Measurements from ENCODE around the gene TSLP. TPM values are rescaled to one million over a fixed set of nuclear protein-coding genes. Genes with fewer than 3 reads are reported as not detected.

TSLP gene
- polyA plus RNA-seq, 1 experiment, result 0.05 TPM

DNA sequence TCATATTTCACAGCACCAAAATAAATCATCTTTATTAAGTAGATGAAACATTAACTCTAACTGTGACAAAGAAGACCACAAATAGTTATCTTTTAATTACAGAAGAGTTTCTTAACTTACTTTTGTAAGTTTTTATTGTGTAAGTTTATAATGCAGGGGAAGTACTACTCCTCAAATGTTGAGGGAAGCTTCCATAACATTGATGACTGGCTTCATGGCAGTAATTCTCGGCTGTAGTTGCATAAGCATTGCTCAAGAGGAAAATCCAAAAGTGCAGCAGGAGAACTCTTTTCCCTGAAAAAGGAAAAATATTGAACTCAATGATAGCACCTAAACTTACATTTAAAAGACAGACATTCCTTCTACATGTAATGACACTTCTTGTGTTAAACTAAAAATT lies 4.6 kb downstream of the TSLP start:
- POLR2A ChIA-PET, result no interaction called here
- H3K4me3 ChIP-seq (ENCODE audit: low read depth, low read length), result no peak overlapping the region
- DNase-seq (ENCODE audit: low read depth), result no peak

DNA sequence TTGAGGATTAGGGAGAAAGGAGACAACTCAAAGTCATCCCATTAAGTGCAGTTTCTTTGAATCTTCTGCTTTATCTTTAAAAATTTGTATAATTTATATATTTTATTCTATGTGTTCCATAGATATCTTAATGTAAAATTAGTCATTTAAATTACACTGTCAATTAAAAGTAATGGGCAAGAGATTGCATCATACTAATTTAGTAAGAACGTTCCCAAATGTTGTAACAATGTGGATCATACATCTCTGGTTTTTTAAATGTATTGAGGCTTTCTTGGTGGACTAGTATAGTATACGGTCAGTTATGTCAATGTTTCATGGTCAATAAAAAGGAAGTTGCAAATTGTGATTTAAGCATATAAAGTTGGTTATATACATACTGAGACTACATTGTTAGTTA lies 6.2 kb downstream of the TSLP start:
- DNase-seq (ENCODE audit: low read depth), result no peak
- no peak overlapping the region for H3K4me3 ChIP-seq (ENCODE audit: low read depth, low read length)
- H3K27me3 ChIP-seq (ENCODE audit: control insufficient read depth, insufficient read depth, low read length), result peaks cover 7% of the 10 kb centered on the region
- CTCF ChIA-PET, result no interaction called here
- POLR2A ChIA-PET, result no interaction called here
- TF ChIP-seq, protein P1, sequence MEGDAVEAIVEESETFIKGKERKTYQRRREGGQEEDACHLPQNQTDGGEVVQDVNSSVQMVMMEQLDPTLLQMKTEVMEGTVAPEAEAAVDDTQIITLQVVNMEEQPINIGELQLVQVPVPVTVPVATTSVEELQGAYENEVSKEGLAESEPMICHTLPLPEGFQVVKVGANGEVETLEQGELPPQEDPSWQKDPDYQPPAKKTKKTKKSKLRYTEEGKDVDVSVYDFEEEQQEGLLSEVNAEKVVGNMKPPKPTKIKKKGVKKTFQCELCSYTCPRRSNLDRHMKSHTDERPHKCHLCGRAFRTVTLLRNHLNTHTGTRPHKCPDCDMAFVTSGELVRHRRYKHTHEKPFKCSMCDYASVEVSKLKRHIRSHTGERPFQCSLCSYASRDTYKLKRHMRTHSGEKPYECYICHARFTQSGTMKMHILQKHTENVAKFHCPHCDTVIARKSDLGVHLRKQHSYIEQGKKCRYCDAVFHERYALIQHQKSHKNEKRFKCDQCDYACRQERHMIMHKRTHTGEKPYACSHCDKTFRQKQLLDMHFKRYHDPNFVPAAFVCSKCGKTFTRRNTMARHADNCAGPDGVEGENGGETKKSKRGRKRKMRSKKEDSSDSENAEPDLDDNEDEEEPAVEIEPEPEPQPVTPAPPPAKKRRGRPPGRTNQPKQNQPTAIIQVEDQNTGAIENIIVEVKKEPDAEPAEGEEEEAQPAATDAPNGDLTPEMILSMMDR (IDR thresholded peaks at IDR 0.05; ENCODE audit: insufficient read depth, low read depth, low read length), result no peak
- no peaks in the 10 kb centered on the region for H3K36me3 ChIP-seq (ENCODE audit: control insufficient read depth, insufficient read depth, low read length)

More for the DNA sequence above, 4.6 kb downstream of the TSLP start:
- Histone ChIP-seq H3K27me3 (ENCODE audit: control insufficient read depth, insufficient read depth, low read length) (peaks cover 13% of the 10 kb centered on the region), H3K36me3 (ENCODE audit: control insufficient read depth, insufficient read depth, low read length) (no peaks in the 10 kb centered on the region)
- TF ChIP-seq, protein P1 (IDR thresholded peaks at IDR 0.05; ENCODE audit: insufficient read depth, low read depth, low read length), result no peak
- CTCF ChIA-PET, result no interaction called here

DNA sequence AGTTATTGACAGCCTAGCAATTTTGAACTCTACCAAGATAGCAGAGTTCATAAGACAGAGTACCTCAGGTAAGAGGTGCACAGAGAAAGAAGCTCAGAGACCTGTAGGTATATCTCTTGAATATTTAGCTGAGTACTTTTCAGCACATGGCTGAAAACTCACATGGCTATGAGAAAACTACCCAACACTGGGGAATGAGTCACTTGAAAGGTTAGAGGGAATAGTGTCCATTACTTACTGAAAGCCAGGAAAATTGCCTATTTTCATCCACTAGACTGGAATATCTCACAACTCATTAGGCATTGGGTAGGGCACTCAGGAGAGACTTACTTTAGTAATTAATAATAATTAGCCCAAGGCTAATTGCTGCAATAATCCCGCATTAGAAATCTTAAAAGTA lies 8.3 kb downstream of the TSLP start:
- Histone ChIP-seq H3K36me3 (ENCODE audit: control insufficient read depth, insufficient read depth, low read length) (no peaks in the 10 kb centered on the region), H3K4me3 (ENCODE audit: low read depth, low read length) (no peak overlapping the region), H3K27me3 (ENCODE audit: control insufficient read depth, insufficient read depth, low read length) (peaks cover 4% of the 10 kb centered on the region)
- no peak for DNase-seq (ENCODE audit: low read depth)
- ChIA-PET CTCF (interaction anchor here (1.5 kb wide), 1 partner anchor 12 kb away, joined by 3 read pairs; the partner anchor contains the start of gene WDR36), POLR2A (no interaction called here)
- TF ChIP-seq, protein P1 (IDR thresholded peaks at IDR 0.05; ENCODE audit: insufficient read depth, low read depth, low read length), result no peak

DNA sequence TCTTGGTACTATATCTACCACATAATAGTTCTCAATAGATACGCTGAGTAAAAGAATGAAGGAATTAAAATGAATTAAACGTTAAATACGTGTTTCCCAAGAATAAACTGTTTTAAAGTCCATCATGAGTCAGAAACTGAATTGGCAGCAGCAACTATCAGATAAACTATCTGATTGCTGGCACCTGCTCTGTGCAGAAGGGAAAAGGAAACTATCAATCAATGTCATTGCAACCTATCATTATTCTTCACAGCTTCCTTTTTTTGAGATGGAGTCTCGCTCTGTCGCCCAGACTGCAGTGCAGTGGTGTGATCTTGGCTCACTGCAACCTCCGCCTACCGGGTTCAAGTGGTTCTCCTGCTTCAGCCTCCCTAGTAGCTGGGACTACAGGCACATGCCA lies 11.8 kb downstream of the TSLP start:
- ChIA-PET POLR2A (no interaction called here), CTCF (no interaction called here)
- TF ChIP-seq, protein P1 (IDR thresholded peaks at IDR 0.05; ENCODE audit: insufficient read depth, low read depth, low read length), result no peak
- Histone ChIP-seq H3K36me3 (ENCODE audit: control insufficient read depth, insufficient read depth, low read length) (no peaks in the 10 kb centered on the region), H3K4me3 (ENCODE audit: low read depth, low read length) (no peak overlapping the region), H3K27me3 (ENCODE audit: control insufficient read depth, insufficient read depth, low read length) (peaks cover 2% of the 10 kb centered on the region)
- DNase-seq (ENCODE audit: low read depth), result no peak

DNA sequence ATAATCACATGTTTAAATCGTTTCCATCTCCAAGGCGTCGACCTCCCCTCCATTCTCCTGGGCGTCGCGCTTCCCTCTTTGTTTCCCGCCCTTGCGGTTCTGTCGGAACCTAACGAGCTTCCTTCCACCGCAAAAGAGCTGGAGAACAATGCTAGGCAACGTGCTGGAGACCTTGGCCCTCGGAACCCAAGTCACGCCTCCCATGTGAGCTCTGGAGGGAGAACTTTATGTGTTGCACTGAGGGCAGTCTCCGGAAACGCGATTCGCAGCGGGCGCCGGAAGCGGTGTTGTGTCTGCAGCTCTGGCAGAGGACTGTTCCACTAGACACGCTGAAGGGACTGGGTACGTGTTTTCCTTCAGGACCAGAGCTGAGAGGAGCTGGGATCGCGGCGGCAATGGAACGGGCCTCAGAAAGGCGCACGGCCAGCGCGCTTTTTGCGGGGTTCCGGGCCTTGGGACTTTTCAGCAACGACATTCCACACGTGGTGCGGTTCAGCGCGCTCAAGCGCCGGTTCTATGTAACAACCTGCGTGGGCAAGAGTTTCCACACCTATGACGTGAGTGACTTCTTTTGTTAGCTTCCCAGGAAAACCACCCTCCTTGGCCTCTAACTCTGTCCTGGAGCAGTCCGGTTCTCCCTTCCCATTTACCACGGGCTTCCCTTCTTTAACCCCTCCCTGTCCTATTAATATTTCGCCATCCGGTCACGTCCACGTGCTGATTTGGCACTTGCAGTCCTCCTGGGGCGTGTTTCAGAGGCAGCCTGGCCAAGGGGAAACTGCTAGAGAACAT lies 20.7 kb downstream of the TSLP start, which contains the start of gene WDR36:
Gene WDR36, plus strand, starts transcription at position 287 of the 792 bp plus-strand sequence. Its CDS starts 109 bp downstream, at position 396.
- TF ChIP-seq, protein P1 (IDR thresholded peaks at IDR 0.05; ENCODE audit: insufficient read depth, low read depth, low read length), result no peak
- no peaks in the 10 kb centered on the region for H3K36me3 ChIP-seq (ENCODE audit: control insufficient read depth, insufficient read depth, low read length)
- ChIA-PET CTCF (interaction anchor here (1.0 kb wide), 1 partner anchor 12 kb away, joined by 3 read pairs; no protein-coding TSS in a partner anchor), POLR2A (interaction anchor here (0.6 kb wide), 1 partner anchor 691 kb away, joined by 7 read pairs; no protein-coding TSS in a partner anchor)
- H3K4me3 ChIP-seq (ENCODE audit: low read depth, low read length), result peak within 1 kb of the TSS; percentile 86
- peak; percentile 33 for DNase-seq (ENCODE audit: low read depth)
- H3K27me3 ChIP-seq (ENCODE audit: control insufficient read depth, insufficient read depth, low read length), result no peaks in the 10 kb centered on the region
